Sigmoid colon (tissue), 3 donors: ENCODE results near the gene KDELR3.

Experiments used
- CTCF ChIP-seq, 4 experiments: fragments of 450-650 bp in 3 of 4; fragments of 200-600 bp in 1 of 4; IDR thresholded peaks; one replicate each; pipeline ENCODE4 v1.5.1; 2016 to 2019; ENCODE audit warnings: antibody characterized with exemption in 4 of 4, mild to moderate bottlenecking in 3 of 4, moderate library complexity in 2 of 4
- POLR2A ChIP-seq, 2 donors: fragments of 450-650 bp; IDR thresholded peaks; one replicate each; pipeline ENCODE4 v1.6.1; 2016; ENCODE audit warnings: antibody characterized with exemption in 2 of 2, mild to moderate bottlenecking in 2 of 2, moderate library complexity in 2 of 2

GRCh38 chr22:38469306-38469781 is 1.4 kb downstream of the KDELR3 start:
- TF ChIP-seq CTCF (IDR thresholded peaks at IDR 0.05) (no peak), POLR2A (IDR thresholded peaks at IDR 0.05) (no peak)
